Measurements from ENCODE around the gene NKAIN2.

The NKAIN2 gene

GRCh38 chr6:124870611-124871459 lies 1067.2 kb downstream of the NKAIN2 start:
- no peak for DNase-seq

GRCh38 chr6:124872361-124873065 lies 1068.8 kb downstream of the NKAIN2 start:
- no peak for DNase-seq

DNA sequence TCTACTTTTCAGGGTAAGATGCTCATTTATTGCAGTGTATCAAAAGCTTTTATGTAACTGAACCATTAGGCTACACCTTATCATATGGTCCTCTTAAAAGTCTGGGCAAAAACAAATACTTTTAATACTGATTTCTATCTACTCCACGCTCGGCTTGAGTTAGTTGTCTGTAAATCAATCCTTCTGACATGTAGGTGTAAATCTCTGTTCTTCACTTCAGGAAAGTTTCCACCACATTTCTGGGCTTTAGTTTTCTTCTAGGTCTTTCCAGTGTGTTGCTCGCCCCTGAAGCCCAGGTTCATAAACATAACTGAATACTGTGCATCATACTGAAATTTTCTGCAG lies 1069.4 kb downstream of the NKAIN2 start:
- DNase-seq, result no peak
